NCI-H2171 treated with DMSO at 0.1 percent for 48 hours (cell line): ENCODE data around the gene PGM2L1.
"Not testable (repeated sequence)": the region's sequence is repeated elsewhere in the genome, so short reads cannot be mapped to it uniquely, and the experiment has no call there.

Source experiments
- DNase-seq: peaks from one replicate; lab custom pipeline; 2025; lab: John Stamatoyannopoulos, UW

The PGM2L1 gene

GRCh38 chr11:74398244-74399159, at the start of gene PGM2L1:
TSS of gene PGM2L1 (minus strand) at chr11:74398433. CDS start at chr11:74398161, 272 bp downstream.
- peak; percentile 92 for DNase-seq

- no peak for DNase-seq
Measured at GRCh38 chr11:74447720-74448119, 49.5 kb upstream of the PGM2L1 start.

DNA sequence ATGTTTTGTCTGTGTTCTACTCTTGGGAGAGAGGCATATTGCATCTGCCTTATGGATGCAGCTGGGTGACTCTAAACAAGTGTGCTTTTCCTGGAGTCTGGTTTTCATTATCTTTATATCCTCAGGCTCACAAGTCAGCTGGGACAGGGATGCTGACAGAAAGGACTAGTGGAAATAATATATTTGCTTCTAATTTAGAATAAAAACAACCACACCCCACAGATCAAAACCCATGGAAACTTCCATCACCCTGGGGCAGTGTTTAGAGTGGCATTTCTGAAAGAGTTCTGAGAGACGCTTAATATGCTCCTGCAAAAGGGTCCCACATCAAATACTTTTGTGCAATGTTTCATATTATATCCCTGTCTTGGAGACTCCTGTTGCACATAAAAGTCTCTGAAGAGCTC, 48.3 kb upstream of the PGM2L1 start:
- no peak for DNase-seq

DNA sequence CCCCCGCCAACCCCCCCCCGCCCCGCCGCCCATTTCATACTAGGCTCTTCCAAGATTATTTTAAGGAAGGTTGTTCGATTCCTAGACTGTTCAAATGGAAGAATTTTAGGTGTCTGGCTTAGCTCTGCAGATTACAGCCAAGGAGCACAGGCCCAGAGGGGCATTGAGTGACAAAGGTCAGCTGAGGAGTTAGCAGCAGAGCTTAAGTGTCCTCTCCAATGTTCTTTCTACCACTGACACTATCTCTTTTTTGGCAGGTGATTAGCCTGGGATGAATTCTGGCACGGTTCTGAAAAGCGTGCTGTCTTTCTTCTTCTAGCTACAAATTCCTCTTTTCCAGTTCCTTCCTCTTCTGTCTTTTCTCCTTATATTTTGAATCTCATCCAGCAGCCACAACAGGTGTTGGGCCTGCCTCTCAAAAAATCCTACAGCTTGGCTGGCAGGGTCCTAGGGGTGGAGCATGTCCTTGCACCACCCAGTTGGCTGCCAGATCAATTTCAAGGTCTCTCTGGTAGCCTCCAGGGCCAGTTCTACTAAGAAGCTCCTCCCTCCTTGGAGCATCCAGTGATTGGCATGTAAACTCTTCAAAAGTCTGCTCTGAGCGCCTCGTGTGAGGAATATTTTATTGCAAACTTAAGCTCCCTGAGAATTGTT, 46.1 kb upstream of the PGM2L1 start:
- peak; percentile 14 for DNase-seq

- DNase-seq = peak; percentile 92
Measured at GRCh38 chr11:74443071-74443864, 45.0 kb upstream of the PGM2L1 start.

GRCh38 chr11:74442636-74443035, 44.4 kb upstream of the PGM2L1 start:
- no peak for DNase-seq

DNA sequence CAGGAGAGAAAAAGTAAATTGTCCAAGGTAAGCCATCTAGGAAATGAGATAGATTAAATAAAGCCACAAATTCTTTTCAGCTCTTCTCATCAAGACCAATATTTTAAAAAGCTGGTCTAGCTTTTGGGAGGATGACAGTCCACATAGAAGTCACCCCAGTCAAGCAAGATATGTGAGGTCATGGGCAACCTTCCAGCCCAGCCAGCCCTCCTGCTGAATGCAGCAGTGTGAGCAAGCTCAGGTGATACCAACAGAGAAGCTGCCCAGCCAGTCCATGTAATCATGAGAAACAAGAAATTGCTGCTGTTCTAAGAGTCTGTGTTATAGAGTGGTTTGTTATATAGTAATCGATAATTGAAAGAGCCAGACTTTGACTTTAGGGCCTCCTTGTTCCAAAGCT, 40.4 kb upstream of the PGM2L1 start:
- DNase-seq = no peak

GRCh38 chr11:74437441-74438042, 39.3 kb upstream of the PGM2L1 start:
- no peak for DNase-seq

DNA sequence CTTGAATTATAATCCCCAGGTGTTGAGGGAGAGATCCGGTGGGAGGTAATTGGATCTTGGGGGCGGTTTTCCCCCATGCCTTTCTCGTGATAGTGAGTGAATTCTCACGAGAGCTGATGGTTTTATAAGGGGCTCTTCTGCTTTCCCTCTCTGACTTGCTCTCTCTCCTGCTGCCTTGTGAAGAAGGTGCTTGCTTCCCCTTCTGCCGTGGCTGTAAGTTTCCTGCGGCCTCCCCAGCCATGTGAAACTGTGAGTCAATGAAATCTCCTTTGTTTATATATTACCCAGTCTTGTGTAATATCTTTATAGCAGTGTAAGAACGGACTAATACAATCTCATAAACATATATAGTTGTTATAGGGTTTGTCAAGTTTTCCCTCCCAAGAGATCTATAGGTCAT, 36.3 kb upstream of the PGM2L1 start:
- DNase-seq = peak; percentile 17

DNA sequence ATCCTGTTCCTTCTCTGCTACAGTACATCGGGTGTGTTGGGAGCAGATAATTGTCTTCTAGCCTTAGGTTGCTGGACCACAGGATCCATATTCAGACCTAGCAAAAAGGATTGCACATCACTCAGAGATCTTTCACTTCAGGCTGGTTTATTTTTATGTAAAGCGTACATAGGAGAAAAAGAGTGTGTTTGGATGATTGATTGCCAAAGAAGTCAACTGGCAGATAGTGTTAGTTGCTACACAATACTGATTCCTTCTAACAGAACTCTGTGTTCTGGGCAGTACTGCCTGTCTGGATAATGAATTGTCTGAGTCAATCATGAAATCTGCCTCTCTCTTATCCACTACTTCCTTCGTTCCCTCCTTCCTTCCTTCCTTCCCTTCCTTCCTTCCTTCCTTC, 31.0 kb upstream of the PGM2L1 start:
- no peak for DNase-seq

DNA sequence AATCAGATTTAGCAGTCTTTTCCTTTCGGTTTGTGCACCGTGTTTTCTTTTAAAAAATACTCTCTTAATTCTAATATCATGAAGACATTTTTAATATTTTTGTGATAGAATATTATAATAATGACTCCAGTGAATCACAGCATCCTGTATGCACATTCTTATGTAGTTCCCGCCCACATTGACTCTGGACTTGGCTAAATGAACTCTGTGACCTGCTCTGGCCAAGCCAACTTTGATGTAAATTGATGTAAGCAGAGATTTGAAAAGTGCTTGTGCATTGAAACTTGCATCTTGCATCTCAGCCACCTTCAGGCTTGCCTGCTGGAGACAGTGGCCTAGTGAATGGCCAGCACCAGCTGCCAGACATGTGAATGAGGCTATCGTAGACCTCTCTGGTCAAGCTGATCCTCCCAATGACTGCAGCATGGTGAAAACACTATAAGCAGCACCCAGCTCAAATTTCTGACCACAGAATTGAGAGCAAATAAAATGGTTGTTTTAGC, 29.2 kb upstream of the PGM2L1 start:
- no peak for DNase-seq

- DNase-seq = no peak
Measured at GRCh38 chr11:74425100-74425499, 26.9 kb upstream of the PGM2L1 start.

DNA sequence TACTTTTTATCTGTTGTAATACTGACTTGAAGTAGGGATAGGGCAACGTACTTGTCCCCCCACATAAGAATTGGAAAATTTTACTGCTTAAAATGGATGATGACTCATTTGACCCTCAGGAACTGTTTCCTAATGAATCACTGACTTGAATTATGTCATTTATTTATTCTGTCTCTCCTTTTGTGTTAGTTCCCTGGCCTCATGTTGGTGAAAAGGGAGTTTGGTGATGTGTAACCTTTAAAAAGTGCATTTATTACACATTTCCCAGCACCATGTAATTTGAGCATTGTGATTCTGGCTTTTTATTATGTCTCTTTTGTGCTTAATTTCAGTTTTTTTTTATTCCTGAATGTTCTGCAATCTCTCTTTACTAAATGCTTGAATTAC, 20.3 kb upstream of the PGM2L1 start:
- DNase-seq = no peak

DNA sequence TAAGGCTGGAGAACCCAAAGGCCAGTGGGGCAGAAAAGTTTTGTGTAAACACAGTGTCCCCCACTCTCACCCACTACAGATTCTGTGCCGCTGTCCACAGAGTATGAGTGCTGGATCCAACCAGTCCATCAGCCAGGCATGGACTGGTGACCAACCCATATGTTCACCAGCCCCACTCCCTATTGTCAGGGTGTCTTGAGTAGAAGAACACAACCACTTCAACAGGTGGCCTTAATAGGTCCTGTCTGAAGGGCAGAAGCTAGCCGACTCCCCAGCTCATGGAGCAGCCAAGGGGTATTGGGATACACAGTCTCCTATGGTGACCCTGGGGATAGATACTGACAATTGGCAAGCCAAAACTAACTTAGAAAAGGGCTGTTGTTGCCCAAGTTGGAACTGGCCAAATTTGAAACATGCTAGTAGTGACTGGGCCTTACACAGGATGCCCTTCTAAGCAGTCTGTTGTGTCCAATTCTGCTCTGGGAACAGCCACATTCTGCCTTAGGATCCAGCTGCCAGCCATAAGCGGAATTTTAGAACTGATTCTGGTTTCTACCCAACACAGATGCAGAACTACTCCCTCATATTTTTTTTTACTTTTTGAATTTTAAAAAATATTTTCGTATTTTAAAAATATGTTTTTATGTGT, 19.8 kb upstream of the PGM2L1 start:
- DNase-seq = no peak

DNA sequence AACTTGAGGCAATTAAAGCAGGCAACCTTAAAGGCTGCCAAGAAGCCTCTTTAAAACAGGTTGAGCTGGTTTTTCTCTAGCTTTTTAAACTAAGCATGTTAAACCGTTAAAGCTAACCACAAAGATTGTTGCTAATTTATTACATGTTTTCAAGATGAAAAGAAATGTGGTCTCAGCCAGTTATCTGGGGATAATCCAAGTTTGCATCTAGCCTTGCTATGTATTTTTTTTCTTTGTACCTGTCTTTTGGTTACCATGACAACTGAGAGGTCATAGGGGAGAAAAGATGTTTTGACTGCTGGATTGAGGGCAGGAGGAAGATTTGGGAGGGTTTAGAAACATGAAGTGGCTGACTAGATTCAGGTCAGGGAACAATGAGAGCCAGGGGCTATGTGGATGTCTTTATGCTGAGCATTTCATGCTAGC, 19.2 kb upstream of the PGM2L1 start:
- DNase-seq = no peak

DNA sequence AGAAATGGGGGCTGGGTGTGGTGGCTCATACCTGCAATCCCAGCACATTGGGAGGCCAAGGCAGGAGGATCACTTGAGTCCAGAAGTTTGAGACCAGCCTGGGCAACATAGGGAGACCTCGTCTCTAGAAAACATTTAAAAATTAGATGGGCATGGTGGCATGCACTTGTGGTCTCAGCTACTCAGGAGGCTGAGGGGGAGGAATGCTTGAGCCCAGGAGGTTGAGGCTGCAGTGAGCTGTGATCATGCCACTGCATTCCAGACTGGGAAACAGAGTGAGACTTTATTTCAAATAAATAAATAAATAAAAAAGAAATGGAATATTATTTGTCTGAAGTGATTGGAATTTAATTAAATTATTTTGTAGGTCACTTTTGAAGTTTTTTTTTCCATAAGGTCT, 18.7 kb upstream of the PGM2L1 start:
- not testable (repeated sequence) for DNase-seq

GRCh38 chr11:74412733-74413359, 14.6 kb upstream of the PGM2L1 start:
- DNase-seq = no peak

GRCh38 chr11:74412321-74412720, 14.1 kb upstream of the PGM2L1 start:
- no peak for DNase-seq

DNA sequence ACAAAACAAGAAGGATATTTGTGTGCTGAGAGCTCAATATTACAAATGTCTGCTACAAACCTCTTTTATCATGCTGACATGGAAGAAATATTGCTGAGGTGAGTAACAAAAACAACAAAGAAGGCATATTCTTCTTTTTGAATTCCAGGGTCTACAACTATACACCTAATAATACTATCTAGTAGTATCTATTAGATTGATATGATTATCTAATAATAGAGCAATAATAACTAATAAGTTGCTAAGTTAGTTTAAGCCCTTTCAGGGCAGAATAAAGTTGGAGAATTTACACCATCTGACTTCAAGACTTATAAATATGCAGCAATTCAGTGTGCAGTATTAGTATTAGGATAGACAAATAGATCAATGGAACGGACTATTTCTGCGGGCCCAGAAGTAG, 11.4 kb upstream of the PGM2L1 start:
- DNase-seq = no peak

- DNase-seq = no peak
Measured at GRCh38 chr11:74403607-74404321, 5.5 kb upstream of the PGM2L1 start.
